Testis (tissue), 5 donors: ENCODE data around the gene SLC7A11. TPM values are rescaled to one million over a fixed set of nuclear protein-coding genes. Genes with fewer than 3 reads are reported as not detected.

ENCODE experiments used
- DNase-seq: peaks from one replicate; pipeline ENCODE4 v3.0.0-alpha.2; 2019
- H3K27ac ChIP-seq, 2 donors: fragments of 200-600 bp; sonication (generic); one replicate each; pipeline ENCODE4 v1.5.1; 2019
- H3K27me3 ChIP-seq: fragments of 200-600 bp; sonication (generic); one replicate; pipeline ENCODE4 v1.5.1; 2019
- H3K36me3 ChIP-seq: fragments of 200-600 bp; sonication (generic); one replicate; pipeline ENCODE4 v1.5.1; 2017; ENCODE audit warnings: low read depth; ENCODE audit errors: missing control alignments
- H3K4me1 ChIP-seq: fragments of 200-600 bp; sonication (generic); one replicate; pipeline ENCODE4 v1.5.1; 2019
- H3K4me3 ChIP-seq, 2 donors: fragments of 200-600 bp; sonication (generic); one replicate each; pipeline ENCODE4 v1.5.1; 2017 to 2019
- H3K9me3 ChIP-seq: fragments of 200-600 bp; sonication (generic); one replicate; pipeline ENCODE4 v1.5.1; 2017
- CTCF ChIP-seq, 3 experiments: fragments of 450-650 bp in 2 of 3; fragments of 200-600 bp in 1 of 3; sonication (generic) in 1 of 3; IDR thresholded peaks; one replicate each; pipeline ENCODE4 v1.5.1; 2016 to 2019; ENCODE audit warnings: antibody characterized with exemption in 3 of 3, mild to moderate bottlenecking in 2 of 3, moderate library complexity in 1 of 3
- POLR2A ChIP-seq: fragments of 450-650 bp; IDR thresholded peaks from one replicate; pipeline ENCODE4 v1.6.1; 2017; ENCODE audit warnings: antibody characterized with exemption, mild to moderate bottlenecking, moderate library complexity
- WGBS, 2 donors: methylation state at CpG; one replicate each; pipeline ENCODE4 v1.1.5; 2018; 5-methylcytosine and 5-hydroxymethylcytosine counted together
- intact Hi-C: fragments of 100-400 bp; cut with DNase I; formaldehyde crosslinking; loops from one replicate; pipeline ENCODE4 v1.15.1; 2023; ENCODE audit warnings: low total_unique reads
- long read RNA-seq, 2 donors: transcript quantifications; one replicate each; lab custom pipeline, GENCODE V29; 2026
- polyA plus RNA-seq: library from polyadenylated mRNA; stranded (reverse); fragments of 350-450 nt; fragmentation: Illumina TruSeq; extraction: RNeasy Lipid Tissue Mini Kit (QIAGEN cat#74804); gene quantifications from one replicate; pipeline ENCODE4 v1.2.3, GENCODE V29; 2014; ENCODE audit warnings: low read depth, low replicate concordance; ENCODE audit not compliant: insufficient read depth
- total RNA-seq, 2 donors: library from RNA; depleted of rRNA; stranded (reverse); fragments of >200 nt; gene quantifications; one replicate each; pipeline ENCODE4 v1.2.3, GENCODE V29; 2016

The SLC7A11 gene
- 1 to 10 TPM; 1.3 to 1.5 TPM for total RNA-seq
- 1.3 TPM for polyA plus RNA-seq
- long read RNA-seq, donor 1, result 0 reads
- long read RNA-seq, donor 2, result 0 reads

GRCh38 chr4:138242076-138242833 lies at the start of gene SLC7A11:
SLC7A11 (minus strand) TSS chr4:138242349; CDS start chr4:138242069, 280 bp downstream.
- TF ChIP-seq POLR2A (no peak), CTCF (IDR thresholded peaks at IDR 0.05) (no peak)
- 8 to 19% methylated on average over 12 of the region's 12 CpGs for WGBS, 2 donors
- H3K36me3 ChIP-seq, result no peaks in the 10 kb centered on the region
- H3K4me3 ChIP-seq, result peak within 1 kb of the TSS; percentile 4 to 13
- H3K4me1 ChIP-seq, result peaks cover 6% of the 10 kb centered on the region
- no peak within 1 kb of the TSS for H3K27ac ChIP-seq
- no peaks in the 10 kb centered on the region for H3K27me3 ChIP-seq
- DNase-seq, result peak; percentile 48
- H3K9me3 ChIP-seq, result no peaks in the 10 kb centered on the region
- intact Hi-C loops, result no loop called here

GRCh38 chr4:138291431-138291830 lies 49.3 kb upstream of the SLC7A11 start:
- intact Hi-C loops, result no loop called here
- no peak for TF ChIP-seq POLR2A
- TF ChIP-seq CTCF (IDR thresholded peaks at IDR 0.05), result no peak
- Histone ChIP-seq H3K4me3 (no peak overlapping the region), H3K4me1 (no peaks in the 10 kb centered on the region), H3K27me3 (no peaks in the 10 kb centered on the region), H3K9me3 (no peaks in the 10 kb centered on the region), H3K36me3 (no peaks in the 10 kb centered on the region), H3K27ac (no peak overlapping the region)
- DNase-seq, result no peak
- WGBS, 2 donors, result 66 to 68% methylated on average over 3 of the region's 3 CpGs

GRCh38 chr4:138290805-138291204 lies 48.7 kb upstream of the SLC7A11 start:
- H3K27me3 ChIP-seq, result no peaks in the 10 kb centered on the region
- no peak for DNase-seq
- H3K4me3 ChIP-seq, result no peak overlapping the region
- no peaks in the 10 kb centered on the region for H3K36me3 ChIP-seq
- 95 to 97% methylated on average over 2 of the region's 2 CpGs for WGBS, 2 donors
- no peaks in the 10 kb centered on the region for H3K9me3 ChIP-seq
- TF ChIP-seq POLR2A (no peak), CTCF (IDR thresholded peaks at IDR 0.05) (no peak)
- no peak overlapping the region for H3K27ac ChIP-seq
- no peaks in the 10 kb centered on the region for H3K4me1 ChIP-seq
- intact Hi-C loops, result no loop called here

- Histone ChIP-seq H3K9me3 (no peaks in the 10 kb centered on the region), H3K27ac (no peak overlapping the region), H3K27me3 (no peaks in the 10 kb centered on the region), H3K4me1 (no peaks in the 10 kb centered on the region), H3K4me3 (no peak overlapping the region), H3K36me3 (no peaks in the 10 kb centered on the region)
- DNase-seq, result no peak
- TF ChIP-seq POLR2A (no peak), CTCF (IDR thresholded peaks at IDR 0.05) (no peak)
- 87 to 95% methylated on average over 3 of the region's 3 CpGs for WGBS, 2 donors
- intact Hi-C loops, result no loop called here
Measured at GRCh38 chr4:138279286-138279685, 37.1 kb upstream of the SLC7A11 start.

- no peaks in the 10 kb centered on the region for H3K36me3 ChIP-seq
- H3K9me3 ChIP-seq, result no peaks in the 10 kb centered on the region
- H3K27me3 ChIP-seq, result no peaks in the 10 kb centered on the region
- H3K4me1 ChIP-seq, result no peaks in the 10 kb centered on the region
- TF ChIP-seq CTCF (IDR thresholded peaks at IDR 0.05) (no peak), POLR2A (no peak)
- H3K4me3 ChIP-seq, result no peak overlapping the region
- intact Hi-C loops, result no loop called here
- WGBS, 2 donors, result 93 to 94% methylated on average over 2 of the region's 2 CpGs
- no peak for DNase-seq
- H3K27ac ChIP-seq, result no peak overlapping the region
Measured at GRCh38 chr4:138277133-138277532, 35.0 kb upstream of the SLC7A11 start.
